ENCODE measurements around the gene ZPBP2. TPM values are rescaled to one million over a fixed set of nuclear protein-coding genes. Genes with fewer than 3 reads are reported as not detected.

Gene ZPBP2
- polyA plus RNA-seq, 3 donors, result not detected

DNA sequence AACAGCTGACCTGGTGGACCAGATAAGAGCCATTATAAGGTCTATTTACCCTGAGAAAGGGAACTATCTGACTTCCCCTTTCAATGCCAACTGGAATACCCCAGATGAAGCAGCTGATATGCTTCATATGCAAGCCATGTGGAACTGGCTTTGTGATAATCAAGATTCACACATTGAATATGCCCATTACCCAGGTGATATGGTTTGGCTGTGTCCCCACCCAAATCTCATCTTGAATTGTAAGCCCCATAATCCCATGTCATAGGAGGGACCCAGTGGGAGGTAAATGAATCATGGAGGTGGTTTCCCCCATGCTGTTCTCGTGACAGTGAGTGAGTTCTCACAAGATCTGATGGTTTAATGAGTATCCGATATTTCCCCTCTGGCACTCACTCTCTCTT lies 46.0 kb upstream of the ZPBP2 start:
- TF ChIP-seq, protein P1, sequence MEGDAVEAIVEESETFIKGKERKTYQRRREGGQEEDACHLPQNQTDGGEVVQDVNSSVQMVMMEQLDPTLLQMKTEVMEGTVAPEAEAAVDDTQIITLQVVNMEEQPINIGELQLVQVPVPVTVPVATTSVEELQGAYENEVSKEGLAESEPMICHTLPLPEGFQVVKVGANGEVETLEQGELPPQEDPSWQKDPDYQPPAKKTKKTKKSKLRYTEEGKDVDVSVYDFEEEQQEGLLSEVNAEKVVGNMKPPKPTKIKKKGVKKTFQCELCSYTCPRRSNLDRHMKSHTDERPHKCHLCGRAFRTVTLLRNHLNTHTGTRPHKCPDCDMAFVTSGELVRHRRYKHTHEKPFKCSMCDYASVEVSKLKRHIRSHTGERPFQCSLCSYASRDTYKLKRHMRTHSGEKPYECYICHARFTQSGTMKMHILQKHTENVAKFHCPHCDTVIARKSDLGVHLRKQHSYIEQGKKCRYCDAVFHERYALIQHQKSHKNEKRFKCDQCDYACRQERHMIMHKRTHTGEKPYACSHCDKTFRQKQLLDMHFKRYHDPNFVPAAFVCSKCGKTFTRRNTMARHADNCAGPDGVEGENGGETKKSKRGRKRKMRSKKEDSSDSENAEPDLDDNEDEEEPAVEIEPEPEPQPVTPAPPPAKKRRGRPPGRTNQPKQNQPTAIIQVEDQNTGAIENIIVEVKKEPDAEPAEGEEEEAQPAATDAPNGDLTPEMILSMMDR (IDR thresholded peaks at IDR 0.05), result no peak

DNA sequence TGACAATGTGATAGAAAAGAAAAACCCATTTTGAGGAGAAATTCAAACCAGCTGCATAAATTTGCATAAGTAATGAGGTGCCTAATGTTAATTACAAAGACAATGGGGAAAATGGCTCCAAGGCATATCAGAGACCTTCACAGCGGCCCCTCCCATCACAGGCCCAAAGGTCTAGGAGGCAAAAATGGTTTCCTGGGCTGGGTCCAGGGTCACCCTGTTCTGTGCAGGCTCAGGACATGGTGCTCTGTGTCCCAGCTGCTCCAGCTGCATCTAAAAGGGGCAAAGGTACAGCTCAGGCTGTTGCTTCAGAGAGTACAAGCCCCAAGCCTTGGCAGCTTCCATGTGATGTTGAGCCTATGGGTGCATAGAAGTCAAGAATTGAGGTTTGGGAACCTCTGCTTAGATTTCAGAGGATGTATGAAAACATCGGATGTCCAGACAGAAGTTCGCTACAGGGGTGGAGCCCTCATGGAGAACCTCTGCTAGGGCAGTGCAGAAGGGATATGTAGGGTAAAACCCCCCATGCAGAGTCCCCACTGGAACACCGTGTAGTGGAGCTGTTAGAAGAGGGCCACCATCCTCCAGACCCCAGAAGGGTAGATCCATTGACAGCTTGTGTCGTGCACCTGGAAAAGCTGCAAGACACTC lies 44.5 kb upstream of the ZPBP2 start:
- H3K9me3 ChIP-seq (replicated peaks in 1 of 2; ENCODE audit: control insufficient read depth in 1 of 2, insufficient read depth in 1 of 2, low read length in 2 of 2), result peaks cover 20 to 23% of the 10 kb centered on the region in 2 donors
- H3K4me1 Mint-ChIP-seq, result peaks cover 4% of the 10 kb centered on the region
- no peak overlapping the region for H3K27ac ChIP-seq (ENCODE audit: low read depth in 1 of 2, low read length in 2 of 2)

More for the DNA sequence above, 46.0 kb upstream of the ZPBP2 start:
- no peak overlapping the region for H3K9ac ChIP-seq (ENCODE audit: insufficient read depth, low read length, poor library complexity, severe bottlenecking)
- no peaks in the 10 kb centered on the region for H4K20me1 ChIP-seq (ENCODE audit: insufficient read depth, low read length)
- no peaks in the 10 kb centered on the region for H3K4me1 ChIP-seq (ENCODE audit: control insufficient read depth in 1 of 2, insufficient read depth in 2 of 2, low read length in 2 of 2)
- H2AFZ ChIP-seq (ENCODE audit: insufficient read depth, low read depth, low read length, poor library complexity, severe bottlenecking), result no peak overlapping the region
- intact Hi-C loops (cut with micrococcal nuclease), result no loop called here
- H3K4me2 ChIP-seq (replicated peaks; ENCODE audit: extremely low read depth, low read length, poor library complexity, severe bottlenecking), result no peak overlapping the region
- no peak overlapping the region for H3K27ac Mint-ChIP-seq
- peaks cover 24 to 40% (median 30%) of the 10 kb centered on the region in 7 donors for H3K9me3 Mint-ChIP-seq
- peaks cover 3% of the 10 kb centered on the region for H3K4me1 Mint-ChIP-seq
- H3K27me3 Mint-ChIP-seq (ENCODE audit: low read depth in 3 of 3), result peaks cover 7 to 17% (median 13%) of the 10 kb centered on the region in 3 donors
- H3K27ac ChIP-seq (ENCODE audit: low read depth in 1 of 2, low read length in 2 of 2), result no peak overlapping the region
- DNase-seq, result peak; percentile 7 to 64 (median 10)
- WGBS (ENCODE audit: insufficient coverage), result no CpG with 5 or more reads among the region's 2 CpGs
- no peaks in the 10 kb centered on the region for H3K36me3 Mint-ChIP-seq
- peaks cover 20 to 23% of the 10 kb centered on the region in 2 donors for H3K9me3 ChIP-seq (replicated peaks in 1 of 2; ENCODE audit: control insufficient read depth in 1 of 2, insufficient read depth in 1 of 2, low read length in 2 of 2)
- peaks cover 0 to 4% of the 10 kb centered on the region in 2 donors for H3K27me3 ChIP-seq (ENCODE audit: control insufficient read depth in 2 of 2, insufficient read depth in 2 of 2, low read length in 2 of 2)
- H3K36me3 ChIP-seq (replicated peaks in 1 of 2; ENCODE audit: control insufficient read depth in 1 of 2, insufficient read depth in 2 of 2, low read length in 2 of 2), result no peaks in the 10 kb centered on the region
- no peak overlapping the region for H3K4me3 Mint-ChIP-seq
- no peak overlapping the region for H3K4me3 ChIP-seq (replicated peaks in 1 of 3; ENCODE audit: low read depth in 2 of 3, low read length in 3 of 3)
- H3K79me2 ChIP-seq (ENCODE audit: insufficient read depth, low read length), result no peaks in the 10 kb centered on the region

More for the DNA sequence above, 44.5 kb upstream of the ZPBP2 start:
- TF ChIP-seq, protein P1 (IDR thresholded peaks at IDR 0.05), result no peak
- no peaks in the 10 kb centered on the region for H3K79me2 ChIP-seq (ENCODE audit: insufficient read depth, low read length)
- H3K4me1 ChIP-seq (ENCODE audit: control insufficient read depth in 1 of 2, insufficient read depth in 2 of 2, low read length in 2 of 2), result no peaks in the 10 kb centered on the region
- Mint-ChIP-seq H3K36me3 (no peaks in the 10 kb centered on the region), H3K27me3 (ENCODE audit: low read depth in 3 of 3) (peaks cover 8 to 19% (median 14%) of the 10 kb centered on the region in 3 donors), H3K9me3 (peaks cover 24 to 42% (median 30%) of the 10 kb centered on the region in 7 donors), H3K27ac (no peak overlapping the region), H3K4me3 (no peak overlapping the region)
- H4K20me1 ChIP-seq (ENCODE audit: insufficient read depth, low read length), result no peaks in the 10 kb centered on the region
- DNase-seq, result no peak
- H2AFZ ChIP-seq (ENCODE audit: insufficient read depth, low read depth, low read length, poor library complexity, severe bottlenecking), result no peak overlapping the region
- H3K4me3 ChIP-seq (replicated peaks in 1 of 3; ENCODE audit: low read depth in 2 of 3, low read length in 3 of 3), result no peak overlapping the region
- peaks cover 0 to 4% of the 10 kb centered on the region in 2 donors for H3K27me3 ChIP-seq (ENCODE audit: control insufficient read depth in 2 of 2, insufficient read depth in 2 of 2, low read length in 2 of 2)
- intact Hi-C loops (cut with micrococcal nuclease), result no loop called here
- no peak overlapping the region for H3K9ac ChIP-seq (ENCODE audit: insufficient read depth, low read length, poor library complexity, severe bottlenecking)
- H3K36me3 ChIP-seq (replicated peaks in 1 of 2; ENCODE audit: control insufficient read depth in 1 of 2, insufficient read depth in 2 of 2, low read length in 2 of 2), result no peaks in the 10 kb centered on the region
- WGBS (ENCODE audit: insufficient coverage), result 100% methylated on average over 2 of the region's 5 CpGs
- no peak overlapping the region for H3K4me2 ChIP-seq (replicated peaks; ENCODE audit: extremely low read depth, low read length, poor library complexity, severe bottlenecking)

Measured in CD14-positive monocyte (primary cell).